Measurements from ENCODE around the gene RAPGEF2.

DNA sequence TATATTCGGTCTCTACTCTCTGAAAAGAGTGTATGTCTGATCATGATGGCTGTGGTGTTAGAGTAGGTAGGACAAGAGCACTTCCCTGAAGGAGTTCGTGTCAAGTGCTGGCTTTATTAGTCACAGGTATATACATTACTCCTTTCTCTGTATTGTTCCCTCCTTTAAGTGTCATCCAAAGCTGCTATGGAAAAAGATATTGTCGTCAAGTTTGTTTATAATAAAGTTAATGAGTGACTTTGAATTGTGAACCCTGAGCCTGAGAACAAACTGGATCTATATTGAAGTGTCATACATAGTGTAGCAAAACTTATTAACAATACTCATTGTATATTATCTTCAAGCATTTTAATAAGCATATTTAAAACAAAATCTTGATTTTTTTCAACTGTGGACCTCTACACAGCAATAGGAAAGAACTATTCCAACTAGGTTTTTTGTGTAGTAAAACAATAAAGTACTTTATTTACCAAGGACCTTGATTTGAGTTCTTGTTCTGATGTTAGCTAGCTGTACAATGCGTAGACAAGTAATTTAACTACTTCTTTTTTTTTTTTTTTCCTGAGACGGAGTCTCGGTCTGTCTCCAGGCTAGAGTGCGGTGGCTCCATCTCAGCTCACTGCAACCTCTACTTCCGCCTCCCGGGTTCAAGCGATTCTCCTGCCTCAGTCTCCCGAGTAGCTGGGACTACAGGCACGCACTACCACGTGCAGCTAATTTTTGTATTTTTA, 177.7 kb downstream of the RAPGEF2 start:
- no peak for TF ChIP-seq EZH2 (IDR thresholded peaks at IDR 0.05; ENCODE audit: low read depth, unreplicated experiment)
- TF ChIP-seq, protein P1, sequence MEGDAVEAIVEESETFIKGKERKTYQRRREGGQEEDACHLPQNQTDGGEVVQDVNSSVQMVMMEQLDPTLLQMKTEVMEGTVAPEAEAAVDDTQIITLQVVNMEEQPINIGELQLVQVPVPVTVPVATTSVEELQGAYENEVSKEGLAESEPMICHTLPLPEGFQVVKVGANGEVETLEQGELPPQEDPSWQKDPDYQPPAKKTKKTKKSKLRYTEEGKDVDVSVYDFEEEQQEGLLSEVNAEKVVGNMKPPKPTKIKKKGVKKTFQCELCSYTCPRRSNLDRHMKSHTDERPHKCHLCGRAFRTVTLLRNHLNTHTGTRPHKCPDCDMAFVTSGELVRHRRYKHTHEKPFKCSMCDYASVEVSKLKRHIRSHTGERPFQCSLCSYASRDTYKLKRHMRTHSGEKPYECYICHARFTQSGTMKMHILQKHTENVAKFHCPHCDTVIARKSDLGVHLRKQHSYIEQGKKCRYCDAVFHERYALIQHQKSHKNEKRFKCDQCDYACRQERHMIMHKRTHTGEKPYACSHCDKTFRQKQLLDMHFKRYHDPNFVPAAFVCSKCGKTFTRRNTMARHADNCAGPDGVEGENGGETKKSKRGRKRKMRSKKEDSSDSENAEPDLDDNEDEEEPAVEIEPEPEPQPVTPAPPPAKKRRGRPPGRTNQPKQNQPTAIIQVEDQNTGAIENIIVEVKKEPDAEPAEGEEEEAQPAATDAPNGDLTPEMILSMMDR (conservative IDR thresholded peaks at IDR 0.05; ENCODE audit: low read depth in 2 of 2), result no peak
- TF ChIP-seq CREB1 (CRISPR knock-in tag; IDR thresholded peaks at IDR 0.05; ENCODE audit: low read depth), result no peak
- TF ChIP-seq EZH2phosphoT487 (IDR thresholded peaks at IDR 0.05; ENCODE audit: unreplicated experiment), result no peak
